H54 (cell line): ENCODE data around the gene BRI3.

Experiments used
- DNase-seq: peaks from one replicate; pipeline ENCODE4 v3.0.0; 2011; ENCODE audit warnings: low spot score, mixed read lengths; ENCODE audit not compliant: insufficient read length
- FAIRE-seq: peaks from 3 replicates; lab custom pipeline; 2011; peaks lifted over from hg19 to GRCh38; lab: Jason Lieb, UNC
- POLR2A ChIP-seq: IDR thresholded peaks from 2 replicates; pipeline ENCODE4 v1.6.1; 2011; ENCODE audit warnings: low read depth, mild to moderate bottlenecking, low read length

Gene BRI3, protein sequence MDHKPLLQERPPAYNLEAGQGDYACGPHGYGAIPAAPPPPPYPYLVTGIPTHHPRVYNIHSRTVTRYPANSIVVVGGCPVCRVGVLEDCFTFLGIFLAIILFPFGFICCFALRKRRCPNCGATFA

DNA sequence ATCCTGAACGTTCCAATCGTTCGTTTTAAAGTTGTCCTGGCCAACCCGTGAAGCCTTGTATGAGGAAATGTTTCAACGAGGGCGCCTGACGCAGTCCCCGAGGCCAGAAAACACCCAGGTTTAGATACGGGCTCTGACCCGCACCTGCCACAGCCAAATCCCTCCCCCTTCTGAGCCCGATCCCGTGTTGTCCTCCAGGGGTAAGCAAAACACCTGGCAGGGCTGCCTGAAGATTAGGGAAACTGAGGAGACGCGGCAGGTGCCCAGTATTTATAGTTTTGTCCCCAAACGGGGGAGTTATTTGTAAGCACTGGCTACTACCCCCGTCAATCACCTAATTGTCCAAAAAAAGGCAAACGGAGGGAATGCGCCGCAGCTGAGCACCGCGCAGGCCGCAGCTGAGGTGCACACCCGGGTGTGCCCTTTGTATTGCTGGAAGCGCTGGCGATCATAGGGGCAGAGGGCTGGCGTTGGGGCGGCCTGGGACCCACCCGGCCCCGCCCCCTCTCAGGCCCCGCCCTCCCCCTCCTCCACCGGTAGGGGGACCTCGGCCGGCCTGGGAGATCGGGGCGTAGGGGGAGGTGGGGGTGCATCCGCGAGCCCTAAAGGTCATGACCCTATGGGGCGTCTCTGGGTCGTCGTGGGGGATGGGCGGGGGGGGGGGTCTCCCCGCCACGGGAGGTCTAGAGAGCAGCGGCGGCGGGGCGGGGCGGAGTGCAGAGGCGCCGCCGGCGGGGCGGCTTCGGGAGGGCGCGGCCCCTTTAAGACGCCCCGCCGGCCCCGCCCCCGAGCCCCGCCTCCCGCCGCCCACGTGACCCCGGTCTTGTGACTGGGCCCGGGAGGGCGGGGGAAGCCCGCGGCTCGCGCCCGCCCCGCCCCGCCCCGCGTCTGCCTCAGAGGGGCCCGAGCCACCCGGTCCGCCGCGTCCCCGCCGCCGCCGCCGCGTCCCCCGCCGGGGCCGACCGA, at the start of gene BRI3:
TSS of gene BRI3 (plus strand) at position 896 of the 966 bp plus-strand sequence. CDS start 110 bp downstream, outside the sequence.
- DNase-seq = peak; percentile 86
- no peak for FAIRE-seq
- TF ChIP-seq POLR2A = peak; percentile 76

DNA sequence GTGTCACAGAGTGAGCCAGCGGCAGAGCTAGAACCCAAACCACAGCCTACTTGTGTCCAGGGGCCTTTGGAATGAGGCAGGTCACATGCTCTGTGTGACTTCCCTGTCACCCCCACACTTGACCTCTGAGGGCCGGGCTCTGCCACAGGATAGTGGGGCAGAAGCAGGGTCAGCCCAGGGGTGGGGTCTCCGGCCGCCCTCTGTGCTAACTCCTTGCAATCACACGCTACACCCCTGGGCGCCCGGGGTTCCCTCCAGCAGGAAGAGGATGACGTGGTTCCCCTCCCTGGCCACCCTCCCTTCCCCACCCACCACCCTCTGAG, 49.3 kb upstream of the BRI3 start:
- DNase-seq (no peak), FAIRE-seq (no peak)
- no peak for TF ChIP-seq POLR2A

DNA sequence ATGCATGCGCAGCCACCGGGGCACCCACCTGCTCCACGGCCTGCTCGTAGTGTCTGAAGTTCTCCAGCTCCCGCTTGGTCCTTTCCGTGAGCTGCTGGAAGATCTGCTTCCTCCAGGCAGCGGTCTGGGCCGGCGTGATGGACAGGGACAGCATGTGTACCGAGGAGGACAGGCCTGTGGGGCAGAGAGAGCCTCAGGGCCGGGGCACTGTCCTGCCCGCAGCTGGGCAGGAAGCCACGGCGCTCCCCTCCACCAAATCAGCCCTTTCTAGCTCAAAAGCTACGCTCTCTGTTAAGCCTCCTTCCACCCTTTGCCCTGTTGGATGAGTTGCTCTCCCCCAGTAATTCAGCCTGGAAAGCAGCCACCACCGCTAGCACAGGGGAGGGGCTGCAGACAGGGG, 48.7 kb upstream of the BRI3 start:
- FAIRE-seq (no peak), DNase-seq (no peak)
- no peak for TF ChIP-seq POLR2A

DNA sequence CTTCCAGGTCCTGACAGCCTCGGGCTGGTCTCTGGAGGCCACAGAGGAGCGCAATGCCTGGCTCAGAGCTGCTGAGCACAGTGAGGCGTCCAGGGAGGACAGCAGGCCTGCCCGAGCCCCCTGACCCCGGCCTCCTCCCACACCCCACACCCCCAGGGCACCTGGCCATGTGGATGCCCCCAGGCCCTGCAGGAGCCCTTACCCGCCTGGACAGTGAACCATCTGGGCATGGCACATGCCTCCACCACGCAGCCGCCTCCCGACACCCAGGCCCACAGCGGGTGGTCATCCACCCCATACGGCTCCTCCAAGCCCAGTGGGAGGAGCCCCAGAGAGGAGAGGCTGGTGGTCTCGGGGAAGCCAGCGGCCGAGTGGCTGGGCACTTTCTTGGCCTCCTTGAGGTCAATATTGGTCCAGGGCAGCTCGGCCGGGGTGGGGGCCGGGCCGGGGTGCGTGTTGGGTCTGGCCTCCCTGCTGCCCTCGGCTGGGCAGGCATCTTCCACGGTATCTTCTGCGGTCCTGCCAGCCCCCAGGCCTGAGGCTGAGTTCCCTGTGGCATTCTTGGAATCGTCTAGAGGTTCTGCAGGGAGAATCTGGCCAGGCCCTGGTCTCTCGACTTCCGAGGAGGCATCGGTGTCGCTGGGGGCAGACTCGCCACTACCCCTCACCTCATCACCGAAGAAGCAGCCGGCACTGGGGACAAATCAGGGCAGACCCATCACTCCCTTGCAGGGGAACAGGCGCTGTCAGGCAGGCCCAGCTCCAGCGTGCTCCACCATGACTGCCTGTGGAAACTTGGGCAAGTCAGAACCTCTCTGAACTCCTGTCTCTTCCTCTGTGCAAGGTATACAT, 48.0 kb upstream of the BRI3 start:
- TF ChIP-seq POLR2A = no peak
- DNase-seq = no peak
- FAIRE-seq = no peak

DNA sequence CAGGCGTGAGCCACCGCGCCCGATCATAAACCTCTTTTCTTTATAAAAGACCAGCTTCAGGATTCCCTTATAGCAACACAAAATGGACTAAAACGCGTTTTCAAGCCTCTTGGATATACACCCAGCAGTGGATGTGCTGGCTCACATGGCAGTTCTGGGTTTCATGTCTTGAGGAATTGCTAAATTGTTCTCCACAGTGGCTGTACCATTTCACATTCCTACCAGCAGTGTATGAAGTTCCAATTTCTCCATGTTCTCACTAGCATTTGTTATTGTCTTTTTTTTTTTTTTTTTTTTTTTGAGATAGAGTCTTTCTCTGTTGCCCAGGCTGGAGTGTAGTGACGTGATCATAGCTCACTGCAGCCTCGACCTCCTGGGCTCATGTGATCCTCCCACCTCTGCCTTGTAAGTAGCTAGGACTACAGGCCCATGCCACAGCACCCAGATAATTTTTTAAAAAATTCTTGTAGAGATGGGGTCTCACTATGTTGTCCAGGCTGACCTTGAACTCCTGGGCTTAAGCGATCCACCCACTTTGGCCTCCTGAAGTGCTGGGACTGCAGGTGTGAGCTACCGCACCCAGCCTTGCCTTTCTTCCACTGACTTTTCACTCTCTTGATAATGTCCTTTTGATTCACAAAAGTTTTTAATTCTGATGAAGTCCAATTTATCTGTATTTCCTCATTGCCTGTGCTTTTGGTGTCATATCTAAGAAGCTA, 46.9 kb upstream of the BRI3 start:
- TF ChIP-seq POLR2A = no peak
- DNase-seq (no peak), FAIRE-seq (no peak)

DNA sequence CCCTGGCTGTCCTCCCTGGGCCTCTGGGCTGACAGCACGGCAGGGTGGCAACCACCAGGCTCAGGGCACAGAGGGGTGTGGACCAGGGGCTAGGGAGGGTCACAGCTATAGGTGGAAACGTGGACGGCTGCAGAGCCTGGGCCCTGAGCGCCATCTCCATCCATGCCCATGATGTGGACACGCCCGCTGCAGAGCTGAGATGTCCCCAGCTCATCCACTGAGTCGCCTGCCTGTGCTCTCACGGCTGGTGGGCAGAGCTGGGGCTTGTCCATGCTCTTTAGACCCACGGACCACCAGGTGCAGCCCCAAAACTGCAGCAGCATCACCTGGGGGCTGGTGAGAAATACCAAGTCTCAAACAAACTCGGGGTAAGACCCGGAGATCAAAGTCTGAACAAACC, 45.6 kb upstream of the BRI3 start:
- FAIRE-seq = no peak
- TF ChIP-seq POLR2A = no peak
- no peak for DNase-seq

DNA sequence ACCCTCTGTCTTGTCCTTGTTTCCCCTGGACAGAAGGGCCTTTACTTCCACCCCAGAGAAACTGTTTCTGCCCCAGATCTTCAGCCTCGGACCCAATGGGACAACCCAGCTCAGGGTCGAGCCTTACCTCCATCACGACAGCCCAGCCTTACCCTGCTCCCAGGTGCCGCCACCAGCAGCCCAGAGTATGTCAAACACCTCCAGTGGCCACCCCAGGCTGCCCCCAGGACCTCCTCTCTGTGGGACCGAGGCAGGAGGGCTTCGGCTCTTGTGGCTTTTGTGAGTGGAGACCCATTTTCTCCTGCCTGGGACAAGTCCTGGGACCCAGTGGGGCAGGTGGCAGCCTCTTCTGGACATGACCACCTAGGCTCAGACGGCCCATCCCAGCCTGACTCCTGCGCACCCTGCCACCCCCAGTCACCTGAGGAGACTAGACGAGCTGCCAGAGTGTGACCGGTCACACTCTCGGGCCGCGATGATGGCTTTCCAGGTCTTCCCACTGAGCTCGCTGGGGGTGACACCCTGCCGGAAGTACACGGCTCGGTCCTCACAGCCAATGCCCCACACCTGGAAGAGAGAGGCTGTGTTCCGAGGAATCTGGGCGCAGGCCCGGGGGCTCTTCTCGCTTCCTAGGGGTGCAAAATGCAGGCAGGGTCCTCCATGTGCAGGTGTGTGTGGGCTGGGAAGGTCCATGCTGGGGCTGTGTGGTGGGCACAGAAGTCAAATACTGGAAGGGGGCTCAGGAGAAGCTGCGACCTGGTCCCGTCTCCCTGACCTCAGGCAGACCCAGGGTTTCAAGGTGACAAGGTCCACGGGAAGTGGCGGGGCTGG, 44.9 kb upstream of the BRI3 start:
- no peak for TF ChIP-seq POLR2A
- FAIRE-seq (no peak), DNase-seq (no peak)

DNA sequence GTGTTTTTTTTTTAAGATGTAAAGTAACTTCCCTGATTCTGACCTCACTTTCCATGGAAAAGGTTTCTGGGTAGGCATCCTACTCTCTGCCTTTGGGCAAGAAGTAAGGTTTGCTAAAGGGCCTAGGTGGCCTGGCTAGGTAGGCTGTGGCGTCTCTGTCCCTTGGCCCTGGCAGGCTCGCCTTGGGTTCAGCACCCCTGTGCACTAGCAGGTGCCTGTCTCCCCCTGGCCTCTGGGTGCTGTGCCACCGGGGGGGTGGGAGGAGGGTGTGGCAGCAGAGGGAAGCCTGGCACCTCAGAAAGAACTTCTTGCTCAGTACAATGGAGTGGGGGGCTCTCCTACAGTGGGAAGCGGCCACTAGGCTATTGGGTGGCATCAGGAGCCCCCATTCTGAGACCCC, 43.4 kb upstream of the BRI3 start:
- FAIRE-seq (no peak), DNase-seq (no peak)
- TF ChIP-seq POLR2A = no peak

DNA sequence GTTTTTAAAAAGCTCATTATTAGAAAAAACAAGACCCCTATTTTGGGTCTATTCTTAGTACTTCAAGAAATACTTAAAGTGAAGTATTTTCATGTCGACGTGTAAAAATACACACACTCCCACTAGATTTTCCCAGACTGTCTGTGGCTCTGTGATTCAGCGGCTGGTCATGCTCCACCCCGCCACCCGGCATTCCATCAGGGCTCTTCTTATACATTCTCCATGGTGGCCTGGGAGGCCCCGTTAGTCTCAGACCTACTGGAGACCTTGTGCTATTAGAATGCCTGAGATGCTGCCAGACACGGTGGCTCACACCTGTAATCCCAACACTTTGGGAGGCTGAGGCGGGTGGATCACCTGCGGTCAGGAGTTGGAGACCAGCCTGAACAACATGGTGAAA, 42.5 kb upstream of the BRI3 start:
- FAIRE-seq = no peak
- DNase-seq = no peak

DNA sequence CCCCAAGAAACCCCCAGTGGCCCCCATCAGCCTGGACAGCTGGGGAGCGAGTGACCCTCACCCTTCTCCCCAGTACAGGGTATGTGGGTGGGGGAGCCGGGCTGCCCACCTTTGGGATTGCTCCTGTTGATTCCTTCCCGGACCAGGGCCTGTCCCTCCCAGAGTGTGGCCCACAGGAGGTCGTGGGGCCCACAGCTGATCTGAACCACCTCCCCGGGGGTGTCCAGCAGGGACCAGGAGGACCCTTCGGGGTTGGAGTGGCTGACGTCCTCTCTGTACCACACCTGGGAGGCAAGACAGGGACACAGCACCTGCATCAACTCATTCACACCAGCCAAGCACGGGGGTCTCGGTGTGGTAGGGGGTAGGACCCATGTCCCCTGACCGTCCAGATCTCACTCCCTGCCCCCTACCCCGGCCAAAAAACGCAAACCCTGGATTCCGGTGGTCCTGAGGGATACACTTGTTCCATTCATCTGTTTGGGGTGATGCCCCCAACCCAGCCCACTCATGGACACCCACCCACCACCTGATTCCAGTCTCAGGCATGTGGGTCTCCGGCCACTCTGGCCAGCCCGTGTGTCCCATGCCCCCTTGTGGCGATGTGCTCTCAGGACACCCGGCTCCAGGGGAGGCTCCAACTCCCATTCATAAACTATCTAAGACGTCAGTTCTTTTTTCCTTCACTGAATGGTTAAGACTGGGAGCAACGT, 40.4 kb upstream of the BRI3 start:
- no peak for TF ChIP-seq POLR2A
- peak; percentile 56 for DNase-seq
- no peak for FAIRE-seq

More for the DNA sequence above, 42.5 kb upstream of the BRI3 start:
- no peak for TF ChIP-seq POLR2A

DNA sequence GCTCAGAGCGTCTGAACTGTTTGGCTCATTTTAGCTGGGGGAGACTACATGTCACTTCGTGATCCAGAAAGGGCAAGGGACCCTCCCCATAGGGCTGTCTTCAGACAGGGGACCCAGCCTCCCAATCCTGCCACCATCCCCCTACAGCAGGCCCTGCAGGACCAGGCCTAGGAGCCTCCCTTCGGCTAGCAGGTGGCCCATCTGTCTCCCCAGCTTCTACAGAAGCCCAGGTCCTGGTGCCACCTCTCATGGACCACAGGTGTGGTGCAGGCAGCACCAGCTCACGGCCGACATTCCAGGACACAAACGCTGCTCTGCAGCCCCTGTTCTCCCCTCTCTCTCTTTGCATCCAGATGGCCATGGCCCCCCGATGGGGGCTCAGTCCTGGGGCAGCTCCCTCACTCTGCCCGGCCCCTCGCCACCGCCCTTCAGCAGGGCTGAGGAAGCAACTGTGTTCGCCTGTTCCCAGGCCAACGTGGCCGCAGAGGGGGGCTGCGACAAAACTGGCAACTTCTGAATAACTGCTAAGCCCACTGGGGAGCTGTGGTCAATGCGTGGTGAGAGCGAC, 39.7 kb upstream of the BRI3 start:
- no peak for DNase-seq
- FAIRE-seq = no peak
- no peak for TF ChIP-seq POLR2A

DNA sequence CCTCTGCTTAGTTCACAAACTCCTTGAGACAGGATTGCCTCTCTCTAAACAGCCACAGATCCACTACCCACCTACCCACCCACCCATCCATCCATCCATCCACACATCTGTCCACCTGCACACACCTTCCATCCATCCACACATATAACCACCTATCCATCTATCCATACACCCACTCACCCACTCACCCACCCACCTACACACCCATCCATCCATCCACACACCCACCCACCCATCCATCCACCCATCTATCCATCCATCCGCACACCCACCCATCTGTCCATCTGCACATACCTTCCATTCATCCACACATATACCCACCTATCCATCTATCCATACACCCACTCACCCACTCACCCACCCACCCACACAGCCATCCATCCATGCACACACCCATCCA, 39.1 kb upstream of the BRI3 start:
- FAIRE-seq (no peak), DNase-seq (no peak)
- TF ChIP-seq POLR2A = no peak
